ENCODE data around the gene NPTN. TPM values are rescaled to one million over a fixed set of nuclear protein-coding genes. Genes with fewer than 3 reads are reported as not detected.

Gene NPTN
- total and polyA plus RNA-seq, 9 of the 15 experiments (the other 6 are each of a cell fraction or from before 2014, with no cell fraction given) = 9.6 to 48.5 (median 21.7) TPM

- Histone ChIP-seq H3K4me3 (no peak overlapping the region), H3K79me2 (ENCODE audit: control insufficient read depth, insufficient read depth, low read length) (peaks cover 84% of the 10 kb centered on the region), H2AFZ (ENCODE audit: low read depth, low read length) (no peak overlapping the region), H3K9ac (ENCODE audit: insufficient read depth in 1 of 2, low read depth in 2 of 2, low read length in 2 of 2) (no peak overlapping the region), H3K9me1 (ENCODE audit: control insufficient read depth, insufficient read depth, low read length) (no peaks in the 10 kb centered on the region), H3K27me3 (ENCODE audit: control insufficient read depth in 2 of 2, insufficient read depth in 2 of 2, low read length in 2 of 2) (no peaks in the 10 kb centered on the region), H3K9me3 (replicated peaks; ENCODE audit: control insufficient read depth, insufficient read depth, low read depth, low read length) (no peaks in the 10 kb centered on the region), H3K4me2 (ENCODE audit: insufficient read depth, low read length) (peak overlapping the region; percentile 13; the same call in 1 of the 2 replicates), H3K27ac (ENCODE audit: extremely low read depth, low read depth, low read length) (0 out of 3 replicates have a peak overlapping the region, but pooled peaks have one; percentile 10), H4K20me1 (replicated peaks; ENCODE audit: control insufficient read depth, insufficient read depth, low read length) (peaks cover 27% of the 10 kb centered on the region), H3K36me3 (ENCODE audit: control insufficient read depth, insufficient read depth, low read length) (no peaks in the 10 kb centered on the region), H3K4me1 (replicated peaks in 1 of 2; ENCODE audit: control insufficient read depth in 2 of 2, insufficient read depth in 2 of 2, low read length in 2 of 2) (peaks cover 5 to 33% of the 10 kb centered on the region in 2 experiments; a peak in 4 of 5 replicates)
- WGBS (ENCODE audit: insufficient coverage, low coverage, missing lambda C conversion rate) = 0% methylated on average over 1 of the region's 1 CpG
- CTCF ChIA-PET (ENCODE audit: low intra/inter-chr PET ratio) = no interaction called here
- POLR2A ChIA-PET = interaction anchor here (0.6 to 2.1 kb wide), 4 partner anchors 9 to 120 kb away, joined by 3 to 6 read pairs (median 4); no protein-coding TSS in a partner anchor
- TF ChIP-seq MEIS2 (IDR thresholded peaks at IDR 0.05; ENCODE audit: partially characterized antibody) = peak; percentile 59
- TF ChIP-seq SRF (CRISPR knock-in tag; IDR thresholded peaks at IDR 0.05) = no peak
- intact Hi-C loops (cut with micrococcal nuclease) (no loop called here), in situ Hi-C loops (cut with MboI) (no loop called here)
- ATAC-seq (peak; percentile 54), DNase-seq (ENCODE audit: extremely low read depth in 1 of 4, low spot score in 3 of 4) (no peak), FAIRE-seq (peak; percentile 6)
- no TSS peak for BruUV-seq (replicated peaks)
Observed at GRCh38 chr15:73602446-73602843, 30.7 kb downstream of the NPTN start.

GRCh38 chr15:73601451-73602445 lies 31.4 kb downstream of the NPTN start:
- peak in 1 of 4 experiments; percentile 23 for DNase-seq (ENCODE audit: extremely low read depth in 1 of 4, low spot score in 3 of 4)
- ATAC-seq = peak; percentile 52
- Histone ChIP-seq H3K36me3 (ENCODE audit: control insufficient read depth, insufficient read depth, low read length) (no peaks in the 10 kb centered on the region; the same call in 2 of the 3 replicates), H4K20me1 (replicated peaks; ENCODE audit: control insufficient read depth, insufficient read depth, low read length) (peaks cover 33% of the 10 kb centered on the region), H3K4me2 (ENCODE audit: insufficient read depth, low read length) (peak overlapping the region; percentile 13; the same call in 1 of the 2 replicates), H3K9ac (ENCODE audit: insufficient read depth in 1 of 2, low read depth in 2 of 2, low read length in 2 of 2) (no peak overlapping the region; a peak in 1 of 4 replicates), H3K4me3 (no peak overlapping the region), H3K9me3 (replicated peaks; ENCODE audit: control insufficient read depth, insufficient read depth, low read depth, low read length) (no peaks in the 10 kb centered on the region), H3K4me1 (replicated peaks in 1 of 2; ENCODE audit: control insufficient read depth in 2 of 2, insufficient read depth in 2 of 2, low read length in 2 of 2) (peaks cover 10 to 39% of the 10 kb centered on the region in 2 experiments), H3K27me3 (ENCODE audit: control insufficient read depth in 2 of 2, insufficient read depth in 2 of 2, low read length in 2 of 2) (no peaks in the 10 kb centered on the region), H3K9me1 (ENCODE audit: control insufficient read depth, insufficient read depth, low read length) (no peaks in the 10 kb centered on the region), H3K27ac (ENCODE audit: extremely low read depth, low read depth, low read length) (peak overlapping the region; percentile 13; the same call in 1 of the 3 replicates), H2AFZ (ENCODE audit: low read depth, low read length) (no peak overlapping the region), H3K79me2 (ENCODE audit: control insufficient read depth, insufficient read depth, low read length) (peaks cover 84% of the 10 kb centered on the region)
- ChIA-PET CTCF (ENCODE audit: low intra/inter-chr PET ratio) (no interaction called here), POLR2A (interaction anchor here (0.6 to 2.1 kb wide), 6 partner anchors 8 to 176 kb away, joined by 3 to 6 read pairs (median 4); no protein-coding TSS in a partner anchor)
- 42% methylated on average over 7 of the region's 7 CpGs for WGBS (ENCODE audit: insufficient coverage, low coverage, missing lambda C conversion rate)
- peak; percentile 57 for FAIRE-seq
- BruUV-seq (replicated peaks) = no TSS peak
- in situ Hi-C loops (cut with MboI) = no loop called here
- intact Hi-C loops (cut with micrococcal nuclease) = no loop called here
- no peak for TF ChIP-seq USF2 (CRISPR knock-in tag; IDR thresholded peaks at IDR 0.05)
- no peak for TF ChIP-seq ATF4 (CRISPR knock-in tag; IDR thresholded peaks at IDR 0.05)
- TF ChIP-seq ZNF398 (CRISPR knock-in tag; IDR thresholded peaks at IDR 0.05) = no peak
- peak; percentile 85 for TF ChIP-seq CEBPB (tag; IDR thresholded peaks at IDR 0.05)
- TF ChIP-seq PHF20 (IDR thresholded peaks at IDR 0.05; ENCODE audit: partially characterized antibody) = no peak
- TF ChIP-seq CBFA2T3 (IDR thresholded peaks at IDR 0.05) = peak; percentile 3; the same call in 1 of the 2 replicates
- no peak for TF ChIP-seq ZNF436 (CRISPR knock-in tag; IDR thresholded peaks at IDR 0.05)
- TF ChIP-seq DPF2 (IDR thresholded peaks at IDR 0.05) = 0 out of 2 replicates have a peak, but pooled peaks have one; percentile 19
